ENCODE data around the gene FBXW7.
A peak's percentile ranks its signal among the peaks of the same experiment; 100 is the strongest.

The FBXW7 gene

DNA sequence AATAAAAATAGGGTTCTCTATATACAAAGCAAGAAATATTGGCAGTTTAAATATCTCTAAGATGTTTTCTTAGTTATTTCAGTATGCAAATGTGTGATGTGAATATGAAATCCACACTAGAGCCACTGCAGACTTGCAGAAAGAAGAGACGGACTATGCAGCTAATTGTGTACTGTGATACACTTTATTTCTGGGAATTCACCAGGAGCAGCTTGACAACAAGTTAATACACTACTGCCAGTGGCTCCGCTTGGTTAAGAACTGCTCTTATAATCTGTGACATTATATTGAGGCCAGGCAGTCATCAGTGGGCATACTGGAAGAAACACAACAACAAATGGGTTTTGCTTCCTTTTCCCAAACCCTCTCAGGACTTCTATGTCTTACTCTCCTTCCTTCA is 172.0 kb downstream of the FBXW7 start:
- DNase-seq, result no peak

DNA sequence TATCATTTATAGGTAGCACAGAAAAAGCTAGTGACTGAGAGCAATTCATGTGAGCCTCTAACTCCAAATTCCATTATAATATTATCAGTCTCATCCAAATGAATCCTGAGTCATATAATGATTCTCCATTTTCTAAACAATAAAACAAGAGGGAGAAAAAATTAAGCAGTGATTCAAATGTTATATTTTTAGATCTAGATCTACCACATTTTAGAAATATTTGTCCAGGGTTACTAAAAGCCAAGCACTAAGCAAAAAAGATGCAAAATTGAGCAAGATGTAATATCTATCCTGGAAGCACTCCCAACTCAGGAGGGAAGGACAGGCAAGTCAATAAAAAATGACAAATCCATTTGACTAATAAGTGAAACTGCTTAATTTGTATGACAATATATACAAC is 172.8 kb downstream of the FBXW7 start:
- DNase-seq, result peak; percentile 27

DNA sequence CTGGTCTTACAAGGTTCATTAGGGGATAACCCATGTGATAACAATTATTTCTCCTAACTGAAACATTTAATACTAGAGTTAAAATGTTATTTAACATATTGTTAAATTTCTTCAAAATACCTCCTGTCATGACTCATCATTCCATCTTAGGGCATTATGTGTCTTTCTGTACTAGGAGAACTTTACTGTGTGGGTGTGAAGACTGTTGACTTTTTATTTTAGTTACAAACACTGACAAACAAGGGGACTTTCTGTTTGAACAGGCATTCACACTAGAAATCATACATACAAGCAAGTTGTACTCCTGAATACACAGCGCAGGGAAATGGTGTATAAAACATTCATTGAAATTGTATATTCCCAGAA is 175.9 kb downstream of the FBXW7 start:
- peak; percentile 14 for DNase-seq

GRCh38 chr4:152359208-152360044 is 176.5 kb downstream of the FBXW7 start:
- peak; percentile 80 for DNase-seq

GRCh38 chr4:152357206-152357605 is 178.7 kb downstream of the FBXW7 start:
- peak; percentile 79 for DNase-seq

DNA sequence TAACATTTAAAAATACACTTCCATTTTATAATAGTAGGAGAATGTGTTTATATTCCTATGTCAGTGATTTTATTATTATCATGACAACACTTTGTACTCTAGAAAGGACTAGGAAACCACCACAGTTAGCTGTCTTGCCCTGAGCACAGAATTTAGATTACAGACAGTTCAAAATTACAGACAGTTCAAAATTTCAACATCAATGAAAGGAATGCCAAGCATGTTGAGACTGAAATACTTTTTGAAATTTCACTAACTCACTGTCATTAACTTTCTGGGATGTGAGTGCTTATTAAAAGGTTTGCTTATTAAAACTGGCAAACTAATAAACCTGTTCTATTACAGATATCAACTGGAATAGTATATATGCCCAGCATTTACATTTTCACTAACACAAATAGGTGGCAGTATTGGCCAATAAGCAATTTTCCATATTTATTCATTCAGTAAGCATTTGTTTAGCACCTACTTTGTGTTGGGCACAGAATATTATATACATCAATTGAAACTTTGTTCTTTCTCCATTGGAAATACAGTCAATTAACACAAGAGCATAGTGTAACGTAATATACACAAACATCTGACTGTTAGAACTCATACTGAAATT is 179.4 kb downstream of the FBXW7 start:
- DNase-seq, result peak; percentile 9

DNA sequence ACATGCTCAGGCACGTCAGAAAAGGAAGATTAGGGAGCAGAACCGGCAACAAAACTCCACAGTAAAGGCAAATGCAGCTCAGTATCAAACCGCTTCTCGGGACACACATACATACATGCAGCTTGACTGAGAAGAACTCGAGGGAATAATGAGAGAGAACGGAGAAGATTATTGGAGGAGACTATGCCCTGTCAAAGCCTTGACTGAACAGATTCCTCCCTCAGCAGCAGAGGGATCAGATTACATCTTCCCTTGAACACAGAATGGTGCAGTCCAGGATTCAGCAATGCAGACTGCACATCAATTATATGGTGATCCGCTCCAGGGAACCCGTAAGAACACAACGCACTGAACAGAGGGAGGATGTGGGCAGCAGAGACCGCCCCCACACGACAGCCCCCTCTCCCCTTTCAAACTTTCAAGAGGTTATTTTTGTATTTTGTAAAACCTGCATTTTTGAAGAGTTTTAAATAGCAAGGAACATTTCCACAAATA is 183.2 kb downstream of the FBXW7 start:
- no peak for DNase-seq

DNA sequence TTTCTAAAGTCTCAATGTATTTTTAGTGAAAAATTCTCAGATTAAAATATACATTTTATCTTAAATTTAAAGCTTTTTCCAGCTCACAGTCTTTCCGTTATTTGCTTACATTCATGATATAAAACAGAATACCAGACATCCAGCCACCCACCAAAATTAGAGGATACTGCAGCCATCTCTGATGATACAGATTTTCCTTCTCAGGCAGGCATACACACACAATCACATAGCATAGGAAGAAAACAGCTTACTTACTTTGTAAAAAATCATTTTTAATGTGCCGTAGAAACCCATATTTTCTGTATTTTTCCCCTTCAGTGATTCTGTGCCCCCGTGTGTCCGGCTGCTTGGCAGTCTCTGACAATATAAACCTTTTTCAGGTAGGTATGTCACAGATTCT is 183.7 kb downstream of the FBXW7 start:
- no peak for DNase-seq

DNA sequence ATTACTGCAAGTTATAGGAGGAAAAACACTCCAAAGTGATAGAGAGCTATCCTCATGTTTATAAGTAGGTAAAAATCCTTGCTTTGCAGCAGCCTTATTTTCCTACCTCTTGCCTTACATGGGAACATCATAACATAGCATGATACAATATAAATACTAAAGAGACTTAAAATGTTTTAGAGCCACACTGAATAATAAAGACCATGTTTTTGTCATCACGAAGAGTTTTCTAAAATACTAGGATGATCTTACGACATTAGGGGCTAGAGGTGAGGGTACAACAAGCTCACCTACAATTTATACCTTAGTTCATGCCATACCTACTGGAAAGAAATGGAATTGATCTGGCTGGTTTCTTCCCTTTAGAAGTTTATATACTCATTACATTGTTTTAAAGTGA is 184.8 kb downstream of the FBXW7 start:
- DNase-seq, result no peak

DNA sequence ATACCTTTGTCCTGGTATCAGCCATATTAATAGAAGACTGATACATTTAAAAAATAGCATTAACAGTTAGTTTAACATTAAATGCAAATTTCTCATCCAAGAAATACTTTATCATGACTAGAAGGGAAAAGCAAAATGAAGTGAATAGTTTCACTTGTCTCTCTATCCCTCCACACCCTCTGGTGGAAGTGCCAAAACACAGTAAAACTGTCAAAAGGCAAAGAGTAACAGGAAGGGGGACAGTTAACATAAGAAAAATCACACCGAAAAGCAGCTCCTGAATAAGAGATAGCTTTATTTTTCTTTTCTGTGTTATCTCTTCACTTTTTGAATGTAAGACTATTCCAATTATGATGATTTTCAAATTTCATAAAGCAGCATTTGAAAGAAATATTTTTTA is 187.2 kb downstream of the FBXW7 start:
- DNase-seq, result peak; percentile 1

DNA sequence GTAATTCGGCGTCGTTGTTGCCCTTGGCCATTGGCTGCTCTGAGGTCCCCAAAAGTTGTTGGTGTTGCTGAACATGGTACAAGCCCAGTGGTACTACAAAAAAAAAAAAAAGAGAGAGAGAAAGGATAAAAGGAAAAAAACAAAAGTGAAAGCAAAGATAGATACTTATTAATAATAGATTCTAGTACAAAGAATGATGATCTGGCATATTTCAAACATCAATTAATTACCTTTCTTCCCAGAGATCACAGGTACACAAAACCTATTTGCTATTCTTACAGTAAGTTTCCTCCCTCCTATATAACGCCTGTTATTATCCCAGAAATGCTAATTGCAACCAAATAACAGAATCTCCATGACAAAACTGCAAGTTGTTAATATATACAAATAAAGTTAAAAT is 188.9 kb downstream of the FBXW7 start:
- no peak for DNase-seq

DNA sequence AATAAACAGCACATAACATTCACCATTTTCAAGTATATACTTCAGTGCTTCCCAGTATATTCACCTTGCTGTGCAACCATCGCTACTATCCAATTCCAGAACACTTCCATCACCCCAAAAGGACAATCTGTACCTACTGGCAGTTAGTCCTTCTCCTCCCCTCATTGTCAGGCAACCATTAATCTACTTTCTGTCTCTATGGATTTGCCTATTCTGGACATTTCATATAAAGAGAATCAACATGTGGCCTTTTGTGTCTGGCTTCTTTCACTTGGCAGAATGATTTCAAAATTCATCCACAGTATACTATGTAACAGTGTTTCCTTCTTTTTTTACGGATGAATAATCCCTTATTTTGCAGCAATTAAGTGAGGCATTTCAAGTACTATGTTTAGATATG is 189.4 kb downstream of the FBXW7 start:
- no peak for DNase-seq

GRCh38 chr4:152344001-152344400 is 191.9 kb downstream of the FBXW7 start:
- DNase-seq, result no peak

DNA sequence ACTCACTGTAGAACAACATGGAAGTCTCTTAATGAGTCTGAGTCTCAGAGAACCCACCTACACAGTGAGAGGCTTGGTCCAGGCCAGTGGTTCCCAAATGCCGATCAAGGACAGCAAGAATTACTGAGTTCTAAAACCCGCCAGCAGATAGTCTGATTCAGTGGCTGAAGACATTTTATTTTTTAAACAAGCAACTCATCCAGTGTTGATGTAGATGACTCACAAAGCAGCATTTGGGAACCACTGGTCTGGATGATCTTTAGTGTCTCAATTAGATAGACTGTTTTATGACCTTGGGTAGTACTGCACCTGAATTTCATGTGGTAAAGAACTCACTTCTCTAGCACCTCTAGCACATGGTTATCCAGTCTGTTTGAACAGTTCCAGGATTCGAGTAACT is 193.6 kb downstream of the FBXW7 start:
- no peak for DNase-seq

- DNase-seq, result no peak
These were observed 195.1 kb downstream of the FBXW7 start for GRCh38 chr4:152340818-152341217.

DNA sequence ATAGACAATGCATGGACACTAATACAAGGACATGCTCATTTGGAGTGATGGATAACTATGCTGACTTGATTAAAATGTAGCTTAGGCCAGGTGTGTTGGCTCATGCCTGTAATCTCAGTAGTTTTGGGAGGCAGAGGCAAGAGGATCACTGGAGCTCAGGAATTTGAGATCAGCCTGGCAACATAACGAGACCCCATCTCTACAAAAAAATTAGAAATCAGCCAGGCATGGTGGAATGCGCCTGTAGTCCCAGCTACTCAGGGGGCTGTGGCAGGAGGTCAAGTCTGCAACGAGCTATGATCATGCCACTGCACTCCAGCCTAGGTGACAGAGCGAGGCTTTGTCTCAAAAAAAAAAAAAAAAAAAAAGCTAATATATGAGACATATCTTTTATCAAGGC is 196.3 kb downstream of the FBXW7 start:
- no peak for DNase-seq

- peak; percentile 32 for DNase-seq
These were observed 201.0 kb downstream of the FBXW7 start for GRCh38 chr4:152334931-152335330.

DNA sequence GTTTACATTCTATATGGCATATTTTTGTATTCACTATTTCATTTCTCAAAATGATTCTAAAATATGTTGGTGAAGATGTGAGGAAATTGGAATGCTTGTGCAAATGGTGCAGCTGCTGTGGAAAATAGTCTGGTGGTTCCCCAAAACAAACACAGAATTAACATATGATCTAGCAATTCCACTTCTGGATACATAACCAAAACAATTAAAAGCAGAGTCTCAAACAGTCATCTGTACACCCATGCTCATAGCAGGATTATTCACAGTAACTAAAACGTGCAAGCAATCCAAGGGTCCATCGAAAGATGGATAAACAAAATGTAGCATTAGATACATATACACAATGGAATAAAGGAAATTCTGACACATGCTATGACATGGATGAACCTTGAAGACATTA is 204.8 kb downstream of the FBXW7 start:
- DNase-seq, result no peak

GRCh38 chr4:152328582-152328981 is 207.3 kb downstream of the FBXW7 start:
- no peak for DNase-seq

- no peak for DNase-seq
These were observed 208.1 kb downstream of the FBXW7 start for GRCh38 chr4:152327606-152328453.

DNA sequence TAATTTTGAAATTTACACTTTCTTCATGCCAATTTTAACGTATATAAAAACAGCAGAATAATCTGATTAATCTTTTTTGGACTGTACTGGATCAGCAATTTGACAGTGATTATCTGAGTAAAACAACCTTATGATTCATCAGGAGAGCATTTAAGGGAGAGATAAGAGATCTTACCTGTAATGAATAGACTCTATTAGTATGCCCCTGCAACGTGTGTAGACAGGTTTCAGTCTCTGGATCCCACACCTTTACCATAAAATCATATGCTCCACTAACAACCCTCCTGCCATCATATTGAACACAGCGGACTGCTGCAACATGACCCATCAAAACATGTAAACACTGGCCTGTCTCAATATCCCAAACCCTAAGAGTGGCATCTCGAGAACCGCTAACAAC is 210.1 kb downstream of the FBXW7 start:
- DNase-seq, result no peak

DNA sequence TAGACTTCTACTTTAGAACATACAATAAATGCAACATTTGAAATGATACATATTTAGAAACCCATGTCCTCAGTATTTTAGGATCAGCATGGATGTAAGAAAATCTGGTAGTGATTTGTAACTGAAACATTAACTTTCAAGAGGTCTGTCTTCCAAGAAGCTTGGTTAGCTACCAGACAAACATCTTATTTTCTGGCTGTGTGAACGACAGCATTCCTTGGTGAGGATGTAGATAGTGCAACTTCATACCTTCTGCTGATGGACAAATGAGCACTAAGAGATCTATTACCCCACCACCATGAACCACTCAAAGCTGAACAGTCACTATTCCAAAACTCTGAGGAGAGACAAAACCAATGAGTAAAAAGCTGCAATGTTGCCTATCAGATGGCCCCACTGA is 212.7 kb downstream of the FBXW7 start:
- DNase-seq, result no peak

DNA sequence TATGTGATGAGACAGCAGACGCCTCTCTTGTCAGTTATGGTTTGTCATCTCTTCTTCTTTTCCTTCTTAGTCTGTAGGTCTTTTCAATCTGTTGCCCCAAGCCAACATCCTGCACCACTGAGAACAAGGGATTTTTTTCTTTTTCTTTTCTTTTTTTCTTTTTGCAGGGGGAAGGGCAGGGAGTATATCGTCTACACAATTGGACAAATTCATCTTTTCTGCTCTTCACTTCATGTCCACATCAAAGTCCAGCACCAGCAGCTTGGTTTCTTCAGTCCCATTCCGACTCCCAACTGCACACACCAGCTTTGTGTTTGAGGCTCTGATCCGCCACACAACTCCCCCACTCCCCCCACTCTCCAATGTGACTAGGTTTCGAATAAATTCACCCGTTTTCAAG is 213.2 kb downstream of the FBXW7 start:
- DNase-seq, result no peak

DNA sequence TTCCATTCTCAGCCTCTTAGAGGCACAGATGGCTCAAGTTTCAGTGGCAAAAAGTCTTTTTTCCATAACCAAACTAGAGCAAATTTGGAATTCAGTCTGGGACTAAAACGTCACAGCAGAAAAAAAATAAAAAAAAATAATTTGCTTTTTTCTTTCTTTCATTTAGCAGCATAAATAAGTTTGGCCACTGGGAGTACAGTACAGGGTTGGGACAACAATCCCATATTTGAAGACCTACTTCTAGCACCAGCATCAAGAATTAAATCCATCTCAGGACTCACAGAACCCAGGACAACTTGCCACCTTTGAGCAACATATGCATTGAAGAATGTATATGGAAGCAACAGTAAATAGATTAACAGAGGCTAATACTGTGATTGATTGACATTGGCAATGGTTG is 214.0 kb downstream of the FBXW7 start:
- DNase-seq, result no peak

Measured in inflammatory macrophage treated with lipopolysaccharide for 4 hours (primary cell).